SK-N-SH treated with all-trans-retinoic acid at 6 μM for 48 hours (cell line): ENCODE results near the gene QSOX2.

Experiments used
- ARNTL ChIP-seq: fragments of 450-650 bp; formaldehyde crosslinking; IDR thresholded peaks from 2 replicates; pipeline ENCODE4 v1.5.0; 2020; ENCODE audit warnings: low read depth, mild to moderate bottlenecking, moderate library complexity, borderline replicate concordance
- BACH2 ChIP-seq: fragments of 250-450 bp; sonication (Bioruptor Pico); IDR thresholded peaks from 2 replicates; pipeline ENCODE4 v1.9.0; 2021; ENCODE audit warnings: mild to moderate bottlenecking, borderline replicate concordance
- CSDC2 ChIP-seq: fragments of 250-450 bp; sonication (Bioruptor Pico); IDR thresholded peaks from 2 replicates; pipeline ENCODE4 v1.5.0; 2020; ENCODE audit warnings: mild to moderate bottlenecking, moderate library complexity
- GLIS3 ChIP-seq: fragments of 250-450 bp; sonication (Bioruptor Pico); IDR thresholded peaks from 2 replicates; pipeline ENCODE4 v1.5.0; 2020; ENCODE audit warnings: mild to moderate bottlenecking, moderate library complexity
- ISL1 ChIP-seq: fragments of 250-450 bp; sonication (Bioruptor Pico); IDR thresholded peaks from 2 replicates; pipeline ENCODE4 v2.1.2; 2022; ENCODE audit warnings: mild to moderate bottlenecking, moderate library complexity
- PPARA ChIP-seq: fragments of 250-450 bp; sonication (Bioruptor Pico); IDR thresholded peaks from 2 replicates; pipeline ENCODE4 v1.5.0; 2020; ENCODE audit warnings: mild to moderate bottlenecking, borderline replicate concordance
- RARB ChIP-seq: fragments of 250-450 bp; sonication (Bioruptor Pico); IDR thresholded peaks from 2 replicates; pipeline ENCODE4 v1.8.0; 2021; ENCODE audit warnings: mild to moderate bottlenecking, moderate library complexity
- TCF4 ChIP-seq: fragments of 250-450 bp; sonication (Bioruptor Pico); IDR thresholded peaks from 2 replicates; pipeline ENCODE4 v1.8.0; 2021; ENCODE audit warnings: mild to moderate bottlenecking, moderate library complexity, borderline replicate concordance
- ZFP3 ChIP-seq: fragments of 250-450 bp; sonication (Bioruptor Pico); IDR thresholded peaks from 2 replicates; pipeline ENCODE4 v1.5.0; 2020; ENCODE audit warnings: mild to moderate bottlenecking, moderate library complexity
- ZNF8 ChIP-seq: fragments of 450-650 bp; formaldehyde crosslinking; IDR thresholded peaks from 2 replicates; pipeline ENCODE4 v1.5.0; 2020; ENCODE audit warnings: mild to moderate bottlenecking, moderate library complexity
- TF ChIP-seq, protein P1 (sequence below): fragments of 250-450 bp; sonication (Bioruptor Pico); IDR thresholded peaks from 2 replicates; pipeline ENCODE4 v1.8.0; 2020; ENCODE audit warnings: mild to moderate bottlenecking, moderate library complexity, borderline replicate concordance
- TF ChIP-seq, protein P2 (sequence below): fragments of 250-450 bp; sonication (Bioruptor Pico); IDR thresholded peaks from 2 replicates; pipeline ENCODE4 v1.8.0; 2021; ENCODE audit warnings: low read depth, mild to moderate bottlenecking, moderate library complexity, borderline replicate concordance

DNA sequence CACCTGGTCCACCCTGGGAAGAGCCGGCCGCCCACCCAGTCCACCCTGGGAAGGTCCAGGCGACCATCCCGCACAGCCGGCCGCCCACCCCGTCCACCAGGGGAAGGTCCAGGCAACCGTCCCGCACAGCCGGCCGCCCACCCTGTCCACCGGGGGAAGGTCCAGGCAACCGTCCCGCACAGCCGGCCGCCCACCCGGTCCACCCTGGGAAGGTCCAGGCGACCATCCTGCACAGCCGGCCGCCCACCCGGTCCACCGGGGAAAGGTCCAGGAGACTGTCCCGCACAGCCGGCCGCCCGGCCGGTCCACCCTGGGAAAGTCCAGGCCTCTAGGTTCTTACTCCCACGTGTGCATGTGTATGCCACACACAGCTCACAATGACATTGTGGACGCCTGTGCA, 6.7 kb upstream of the QSOX2 start:
- no peak for TF ChIP-seq CSDC2 (CRISPR knock-in tag)
- TF ChIP-seq ARNTL (CRISPR knock-in tag): no peak
- TF ChIP-seq, protein P1, sequence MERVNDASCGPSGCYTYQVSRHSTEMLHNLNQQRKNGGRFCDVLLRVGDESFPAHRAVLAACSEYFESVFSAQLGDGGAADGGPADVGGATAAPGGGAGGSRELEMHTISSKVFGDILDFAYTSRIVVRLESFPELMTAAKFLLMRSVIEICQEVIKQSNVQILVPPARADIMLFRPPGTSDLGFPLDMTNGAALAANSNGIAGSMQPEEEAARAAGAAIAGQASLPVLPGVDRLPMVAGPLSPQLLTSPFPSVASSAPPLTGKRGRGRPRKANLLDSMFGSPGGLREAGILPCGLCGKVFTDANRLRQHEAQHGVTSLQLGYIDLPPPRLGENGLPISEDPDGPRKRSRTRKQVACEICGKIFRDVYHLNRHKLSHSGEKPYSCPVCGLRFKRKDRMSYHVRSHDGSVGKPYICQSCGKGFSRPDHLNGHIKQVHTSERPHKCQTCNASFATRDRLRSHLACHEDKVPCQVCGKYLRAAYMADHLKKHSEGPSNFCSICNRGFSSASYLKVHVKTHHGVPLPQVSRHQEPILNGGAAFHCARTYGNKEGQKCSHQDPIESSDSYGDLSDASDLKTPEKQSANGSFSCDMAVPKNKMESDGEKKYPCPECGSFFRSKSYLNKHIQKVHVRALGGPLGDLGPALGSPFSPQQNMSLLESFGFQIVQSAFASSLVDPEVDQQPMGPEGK (CRISPR knock-in tag): no peak
- no peak for TF ChIP-seq RARB (CRISPR knock-in tag)
- no peak for TF ChIP-seq PPARA
- no peak for TF ChIP-seq ZNF8
- TF ChIP-seq, protein P2, sequence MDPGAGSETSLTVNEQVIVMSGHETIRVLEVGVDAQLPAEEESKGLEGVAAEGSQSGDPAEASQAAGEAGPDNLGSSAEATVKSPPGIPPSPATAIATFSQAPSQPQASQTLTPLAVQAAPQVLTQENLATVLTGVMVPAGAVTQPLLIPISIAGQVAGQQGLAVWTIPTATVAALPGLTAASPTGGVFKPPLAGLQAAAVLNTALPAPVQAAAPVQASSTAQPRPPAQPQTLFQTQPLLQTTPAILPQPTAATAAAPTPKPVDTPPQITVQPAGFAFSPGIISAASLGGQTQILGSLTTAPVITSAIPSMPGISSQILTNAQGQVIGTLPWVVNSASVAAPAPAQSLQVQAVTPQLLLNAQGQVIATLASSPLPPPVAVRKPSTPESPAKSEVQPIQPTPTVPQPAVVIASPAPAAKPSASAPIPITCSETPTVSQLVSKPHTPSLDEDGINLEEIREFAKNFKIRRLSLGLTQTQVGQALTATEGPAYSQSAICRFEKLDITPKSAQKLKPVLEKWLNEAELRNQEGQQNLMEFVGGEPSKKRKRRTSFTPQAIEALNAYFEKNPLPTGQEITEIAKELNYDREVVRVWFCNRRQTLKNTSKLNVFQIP (CRISPR knock-in tag): no peak
- no peak for TF ChIP-seq ZFP3 (CRISPR knock-in tag)
- TF ChIP-seq BACH2 (CRISPR knock-in tag): no peak
- TF ChIP-seq TCF4 (CRISPR knock-in tag): no peak
- TF ChIP-seq GLIS3: no peak
- TF ChIP-seq ISL1: no peak
